Stomach smooth muscle (tissue), 2 donors: ENCODE data around the gene RHOBTB3.
A peak's percentile ranks its signal among the peaks of the same experiment; 100 is the strongest.

Source experiments
- H3K27ac ChIP-seq: one replicate; pipeline ENCODE4 v1.7.0; 2013; ENCODE audit warnings: mild to moderate bottlenecking, low read length, inconsistent platforms
- H3K27me3 ChIP-seq, 2 donors: one replicate each; pipeline ENCODE4 v1.7.0; 2013; ENCODE audit warnings: low read length in 2 of 2; ENCODE audit not compliant: insufficient read depth in 2 of 2, control insufficient read depth in 1 of 2
- H3K36me3 ChIP-seq, 2 donors: one replicate each; pipeline ENCODE4 v1.7.0; 2013; ENCODE audit warnings: low read length in 2 of 2; ENCODE audit not compliant: control insufficient read depth in 2 of 2, insufficient read depth in 2 of 2
- H3K4me1 ChIP-seq: one replicate; pipeline ENCODE4 v1.7.0; 2013; ENCODE audit warnings: low read length; ENCODE audit not compliant: control insufficient read depth, insufficient read depth
- H3K4me3 ChIP-seq, 2 donors: one replicate each; pipeline ENCODE4 v1.7.0; 2013; ENCODE audit warnings: low read length in 2 of 2
- H3K9ac ChIP-seq, 2 donors: one replicate each; pipeline ENCODE4 v1.7.0; 2013; ENCODE audit warnings: low read length in 2 of 2, mild to moderate bottlenecking in 1 of 2
- H3K9me3 ChIP-seq, 2 donors: one replicate each; pipeline ENCODE4 v1.7.0; 2013; ENCODE audit warnings: low read length in 2 of 2; ENCODE audit not compliant: control insufficient read depth in 2 of 2
- donor health status: healthy.
- donor health status: Pancreatic carcinoma.

The RHOBTB3 gene

DNA sequence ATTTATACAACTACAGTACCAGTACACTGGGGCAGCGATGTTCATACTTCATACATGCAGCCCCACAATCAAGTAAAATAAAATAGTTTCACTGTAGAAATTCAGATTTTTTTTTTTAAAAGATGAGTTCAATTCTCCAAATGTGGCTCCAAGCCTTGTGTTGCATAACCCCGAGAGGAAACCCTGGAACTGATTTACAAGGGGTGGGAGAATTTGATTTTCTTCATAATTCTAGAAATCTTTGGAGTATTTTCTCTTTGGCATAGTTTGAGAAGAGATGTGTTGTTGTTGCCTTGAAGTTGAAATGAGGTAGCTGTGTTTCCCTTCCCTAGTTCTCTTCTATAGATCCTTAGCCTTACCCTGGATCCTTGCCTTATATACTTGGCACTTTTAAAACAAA lies 3.1 kb downstream of the RHOBTB3 start:
- Histone ChIP-seq H3K4me1 (peaks cover 8% of the 10 kb centered on the region), H3K27ac (peak overlapping the region; percentile 8), H3K36me3 (peaks cover 2 to 6% of the 10 kb centered on the region in 2 donors), H3K9me3 (no peaks in the 10 kb centered on the region), H3K9ac (peak overlapping the region in 1 of 2 donors; percentile 89), H3K4me3 (peak overlapping the region; percentile 47 to 59), H3K27me3 (no peaks in the 10 kb centered on the region)

DNA sequence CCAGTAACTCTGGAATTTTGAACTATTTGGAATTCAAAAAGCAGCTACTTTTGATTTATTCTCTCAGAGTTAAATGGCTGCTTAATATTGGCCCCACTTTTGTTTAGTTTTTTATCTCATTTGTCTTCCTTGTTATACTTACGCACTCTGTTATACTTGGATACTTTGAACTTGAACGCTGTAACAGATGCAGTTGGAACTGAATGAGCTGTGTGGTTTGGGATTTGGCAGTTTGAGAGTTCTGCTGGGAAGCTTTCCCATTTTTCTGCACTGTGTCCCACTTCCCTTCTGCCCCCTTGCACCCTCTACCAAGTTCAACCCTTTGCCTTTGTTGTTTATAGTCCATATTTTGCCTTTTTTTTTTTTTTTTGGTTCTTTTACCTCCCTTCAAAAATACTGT lies 3.8 kb downstream of the RHOBTB3 start:
- Histone ChIP-seq H3K4me1 (peaks cover 8% of the 10 kb centered on the region), H3K27me3 (no peaks in the 10 kb centered on the region), H3K36me3 (peaks cover 3 to 6% of the 10 kb centered on the region in 2 donors), H3K9me3 (no peaks in the 10 kb centered on the region), H3K27ac (peak overlapping the region; percentile 8), H3K4me3 (peak overlapping the region; percentile 33 to 47), H3K9ac (peak overlapping the region in 1 of 2 donors; percentile 89)

DNA sequence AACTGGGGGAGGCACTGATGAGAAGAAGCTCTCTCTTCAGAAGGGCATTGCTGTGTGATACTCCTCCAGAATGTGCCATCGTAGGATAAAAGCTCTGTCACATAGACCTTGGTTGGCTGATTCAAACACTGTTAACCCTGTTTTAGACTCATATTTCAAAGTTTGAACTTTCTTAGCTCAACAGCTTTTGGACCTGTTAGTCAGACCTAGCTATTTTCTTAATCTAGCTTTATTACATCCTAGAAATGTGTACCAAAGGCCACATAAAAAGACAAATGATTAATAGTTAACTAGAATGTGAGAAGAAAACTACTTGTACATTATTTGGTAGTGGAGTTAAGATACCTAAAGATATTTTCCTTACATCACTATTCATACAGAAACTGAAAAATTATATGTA lies 4.3 kb downstream of the RHOBTB3 start:
- H3K9ac ChIP-seq: peak overlapping the region in 1 of 2 donors; percentile 25
- peaks cover 8% of the 10 kb centered on the region for H3K4me1 ChIP-seq
- no peaks in the 10 kb centered on the region for H3K9me3 ChIP-seq
- H3K4me3 ChIP-seq: peak overlapping the region; percentile 25 to 47
- peaks cover 3 to 6% of the 10 kb centered on the region in 2 donors for H3K36me3 ChIP-seq
- no peaks in the 10 kb centered on the region for H3K27me3 ChIP-seq
- peak overlapping the region; percentile 8 for H3K27ac ChIP-seq

DNA sequence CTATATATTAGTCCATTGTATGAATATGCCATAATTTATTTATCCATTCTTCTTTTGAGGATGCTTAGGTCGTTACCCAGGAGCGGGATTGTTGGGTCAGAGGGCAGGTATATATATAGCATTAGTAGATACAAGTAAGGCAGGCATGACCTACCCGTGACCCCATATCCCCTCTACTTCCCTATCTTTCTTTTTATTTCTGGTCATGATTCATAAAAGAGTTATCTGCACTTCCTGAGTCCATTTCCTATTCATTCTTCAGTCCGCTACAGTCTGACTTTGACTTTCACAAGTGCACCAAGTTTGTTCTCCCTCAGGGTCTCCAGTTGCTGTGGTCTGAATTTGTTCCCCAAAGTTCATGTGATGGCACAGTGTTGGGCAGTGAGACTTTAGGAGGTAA lies 6.9 kb downstream of the RHOBTB3 start:
- Histone ChIP-seq H3K9me3 (no peaks in the 10 kb centered on the region), H3K27ac (no peak overlapping the region), H3K9ac (no peak overlapping the region), H3K27me3 (no peaks in the 10 kb centered on the region), H3K4me3 (no peak overlapping the region), H3K4me1 (peaks cover 8% of the 10 kb centered on the region), H3K36me3 (peaks cover 3 to 6% of the 10 kb centered on the region in 2 donors)

DNA sequence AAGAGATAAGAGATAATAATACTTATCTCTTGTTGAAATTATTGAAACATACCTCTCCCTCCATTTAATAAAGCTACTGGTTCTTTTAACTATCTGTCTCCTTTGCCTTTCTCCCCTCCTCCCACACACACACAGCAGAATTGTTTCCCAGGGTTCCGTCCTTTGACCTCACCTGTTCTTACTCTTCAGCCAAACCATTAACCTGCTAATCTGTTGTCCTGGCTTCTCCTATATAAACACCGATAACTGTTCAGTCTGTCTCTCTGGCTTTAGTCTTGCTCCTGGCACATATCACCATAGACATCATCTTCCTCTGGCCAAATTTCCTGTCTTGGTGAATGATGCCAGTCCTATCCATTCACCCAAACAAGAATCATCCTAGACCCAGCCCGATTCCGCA lies 7.7 kb downstream of the RHOBTB3 start:
- no peaks in the 10 kb centered on the region for H3K27me3 ChIP-seq
- no peak overlapping the region for H3K27ac ChIP-seq
- H3K4me1 ChIP-seq: peaks cover 8% of the 10 kb centered on the region
- no peak overlapping the region for H3K9ac ChIP-seq
- H3K36me3 ChIP-seq: peaks cover 4 to 6% of the 10 kb centered on the region in 2 donors
- no peak overlapping the region for H3K4me3 ChIP-seq
- no peaks in the 10 kb centered on the region for H3K9me3 ChIP-seq

DNA sequence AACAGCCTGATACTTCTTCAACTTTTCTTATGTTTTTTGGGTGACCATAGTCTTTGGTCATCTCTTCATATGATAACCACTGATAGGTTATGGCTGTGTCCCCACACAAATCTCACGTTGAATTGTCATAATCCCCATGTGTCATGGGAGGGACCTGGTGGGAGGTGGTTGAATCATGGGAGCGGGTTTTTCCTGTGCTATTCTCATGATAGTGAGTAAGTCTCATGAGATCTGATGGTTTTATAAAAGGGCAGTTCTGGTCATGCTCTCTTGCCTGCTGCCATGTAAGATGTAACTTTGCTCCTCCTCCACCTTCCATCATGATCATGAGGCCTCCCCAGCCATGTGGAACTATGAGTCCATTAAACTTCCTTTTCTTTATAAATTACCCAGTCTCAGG lies 8.7 kb downstream of the RHOBTB3 start:
- peaks cover 8% of the 10 kb centered on the region for H3K4me1 ChIP-seq
- H3K27ac ChIP-seq: no peak overlapping the region
- no peaks in the 10 kb centered on the region for H3K9me3 ChIP-seq
- peaks cover 6 to 8% of the 10 kb centered on the region in 2 donors for H3K36me3 ChIP-seq
- no peaks in the 10 kb centered on the region for H3K27me3 ChIP-seq
- H3K9ac ChIP-seq: no peak overlapping the region
- H3K4me3 ChIP-seq: no peak overlapping the region

DNA sequence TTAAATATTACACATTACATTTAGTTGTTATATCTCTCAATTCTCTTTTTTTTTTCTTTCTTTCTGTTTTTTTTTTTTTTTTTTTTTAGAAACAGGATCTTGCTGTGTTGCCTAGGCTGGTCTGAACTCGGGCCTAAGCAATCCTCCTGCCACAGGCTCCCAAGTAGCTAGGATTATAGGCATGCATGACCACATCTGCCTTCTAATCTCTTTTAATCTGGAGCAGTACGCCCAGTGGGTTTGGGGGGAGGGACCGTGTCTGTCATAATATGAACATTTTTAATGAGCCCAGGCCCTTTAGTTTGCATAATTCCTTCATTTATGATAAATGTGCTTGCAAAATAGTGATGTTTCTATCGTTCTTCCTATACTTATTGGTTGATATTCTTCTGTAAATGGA lies 10.3 kb downstream of the RHOBTB3 start:
- Histone ChIP-seq H3K9me3 (no peaks in the 10 kb centered on the region), H3K27ac (no peak overlapping the region)

DNA sequence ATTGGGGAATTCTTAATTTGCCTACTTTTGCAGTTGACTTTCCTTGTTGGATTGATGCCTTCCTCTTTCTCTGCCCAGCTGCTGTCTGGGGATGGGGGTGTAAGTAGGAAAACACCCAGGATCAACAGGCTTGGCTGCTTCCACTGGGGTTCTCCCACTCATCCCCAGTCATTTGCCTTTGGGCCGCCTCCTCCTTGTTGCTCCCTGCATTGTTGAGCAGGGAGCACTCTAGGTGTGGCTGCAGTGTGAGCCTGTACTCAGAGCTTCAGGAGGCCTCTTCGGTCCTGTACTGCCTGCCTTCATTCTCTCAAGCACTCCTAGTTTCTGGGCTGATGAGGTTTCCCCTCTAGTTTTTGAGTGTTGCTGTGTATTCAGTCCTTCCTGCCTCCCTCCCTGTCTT lies 12.1 kb downstream of the RHOBTB3 start:
- Histone ChIP-seq H3K36me3 (peaks cover 6 to 10% of the 10 kb centered on the region in 2 donors), H3K4me3 (no peak overlapping the region), H3K9ac (no peak overlapping the region), H3K27ac (no peak overlapping the region), H3K9me3 (no peaks in the 10 kb centered on the region), H3K4me1 (no peaks in the 10 kb centered on the region), H3K27me3 (no peaks in the 10 kb centered on the region)

More for the DNA sequence above, 10.3 kb downstream of the RHOBTB3 start:
- H3K27me3 ChIP-seq: no peaks in the 10 kb centered on the region
- peaks cover 6 to 8% of the 10 kb centered on the region in 2 donors for H3K36me3 ChIP-seq
- H3K9ac ChIP-seq: no peak overlapping the region
- no peaks in the 10 kb centered on the region for H3K4me1 ChIP-seq
- H3K4me3 ChIP-seq: no peak overlapping the region

DNA sequence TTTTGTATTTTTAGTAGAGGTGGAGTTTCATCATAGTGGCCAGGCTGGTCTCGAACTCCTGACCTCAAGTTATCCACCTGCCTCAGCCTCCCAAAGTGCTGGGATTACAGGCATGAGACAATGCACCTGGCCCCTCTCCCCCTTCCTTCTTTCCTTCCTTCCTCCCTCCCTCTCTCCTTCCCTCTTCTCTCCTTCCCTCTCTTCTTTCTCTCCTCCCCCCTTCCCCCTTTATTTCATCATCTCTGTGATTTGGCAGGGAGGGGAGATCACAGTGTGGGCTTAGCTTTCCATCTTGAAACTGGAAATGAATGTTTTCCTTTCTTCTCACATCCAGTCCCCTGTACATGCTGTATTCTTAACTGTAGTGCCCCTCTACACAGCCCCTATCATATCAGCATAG lies 12.7 kb downstream of the RHOBTB3 start:
- no peak overlapping the region for H3K27ac ChIP-seq
- H3K36me3 ChIP-seq: peaks cover 7 to 8% of the 10 kb centered on the region in 2 donors
- no peak overlapping the region for H3K9ac ChIP-seq
- no peak overlapping the region for H3K4me3 ChIP-seq
- no peaks in the 10 kb centered on the region for H3K4me1 ChIP-seq
- H3K27me3 ChIP-seq: no peaks in the 10 kb centered on the region
- H3K9me3 ChIP-seq: no peaks in the 10 kb centered on the region

DNA sequence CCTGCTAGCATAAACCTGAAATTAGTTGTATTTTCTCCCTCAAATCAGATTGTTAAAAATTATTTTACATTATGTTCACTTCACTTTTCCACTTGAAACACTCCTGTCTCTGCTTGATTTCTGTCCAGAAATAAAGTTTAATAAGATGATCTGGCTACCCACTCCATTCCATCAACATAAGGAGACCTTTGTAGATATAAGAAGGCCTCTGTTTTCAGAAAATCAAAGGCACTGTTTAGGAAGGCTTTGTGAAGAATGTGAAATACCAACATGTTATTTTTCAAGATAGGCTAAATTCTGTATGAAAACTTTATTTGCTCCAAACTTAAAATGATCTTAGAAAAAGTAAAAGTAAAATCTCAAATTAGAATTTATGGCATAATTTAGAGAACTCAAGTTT lies 15.1 kb downstream of the RHOBTB3 start:
- no peak overlapping the region for H3K9ac ChIP-seq
- H3K27ac ChIP-seq: no peak overlapping the region
- no peak overlapping the region for H3K4me3 ChIP-seq
- H3K4me1 ChIP-seq: no peaks in the 10 kb centered on the region
- no peaks in the 10 kb centered on the region for H3K27me3 ChIP-seq
- no peaks in the 10 kb centered on the region for H3K9me3 ChIP-seq
- H3K36me3 ChIP-seq: peaks cover 14 to 15% of the 10 kb centered on the region in 2 donors

DNA sequence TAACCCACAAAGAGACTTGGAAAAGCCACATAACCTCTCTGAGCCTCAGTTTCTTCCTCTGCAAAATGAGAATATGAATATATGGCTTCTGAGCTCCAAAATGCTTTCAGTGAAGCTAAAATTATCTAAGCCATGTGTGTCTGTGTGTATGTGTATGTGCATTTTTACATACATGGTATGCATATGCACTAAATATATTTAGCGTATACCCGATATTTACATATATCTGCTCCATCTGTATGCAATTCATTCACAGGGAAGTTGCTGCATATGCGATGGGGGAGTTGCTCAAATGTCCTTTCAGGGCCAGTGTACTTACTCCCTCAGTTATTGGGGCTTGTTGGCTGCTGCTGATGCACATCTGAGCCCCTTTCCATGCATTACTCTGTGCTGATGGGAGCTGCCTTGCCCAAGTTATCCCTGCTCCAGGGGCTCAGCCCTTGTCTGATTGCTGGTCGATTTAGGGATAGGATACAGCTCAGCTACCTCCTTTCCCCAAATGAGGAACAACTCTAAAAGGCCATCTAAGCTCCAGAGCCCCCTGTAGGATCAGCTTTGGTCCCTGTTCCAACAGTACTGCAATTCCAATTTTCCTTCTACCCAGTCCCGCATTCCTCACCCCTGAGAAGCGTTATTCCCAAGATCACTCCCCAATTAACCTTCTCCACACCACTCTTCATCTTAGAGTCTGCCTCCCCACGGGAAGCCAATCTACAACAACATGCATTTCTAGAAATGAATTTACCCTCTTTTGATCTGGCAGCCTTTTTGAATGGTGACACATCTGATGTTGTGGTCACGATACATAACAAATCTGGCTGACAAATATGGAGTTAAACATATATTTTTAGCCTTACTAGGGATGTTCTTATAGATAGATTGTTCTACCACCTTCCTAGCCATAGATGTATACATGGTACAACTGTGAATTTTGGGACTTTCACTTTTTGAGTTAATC lies 15.9 kb downstream of the RHOBTB3 start:
- no peaks in the 10 kb centered on the region for H3K9me3 ChIP-seq
- H3K9ac ChIP-seq: no peak overlapping the region
- H3K4me3 ChIP-seq: no peak overlapping the region
- H3K27me3 ChIP-seq: no peaks in the 10 kb centered on the region
- no peaks in the 10 kb centered on the region for H3K4me1 ChIP-seq
- peaks cover 15 to 18% of the 10 kb centered on the region in 2 donors for H3K36me3 ChIP-seq
- H3K27ac ChIP-seq: no peak overlapping the region
